Heart right ventricle (tissue), 16 donors: ENCODE results near the gene VPS13A. TPM values are rescaled to one million over a fixed set of nuclear protein-coding genes. Genes with fewer than 3 reads are reported as not detected.

ENCODE experiments used
- ATAC-seq, 8 donors: fragments of 200-7000 bp; cut with Tn5 transposase; one replicate each; pipeline ENCODE4 v1.9.1; 2020; ENCODE audit warnings: mild to moderate bottlenecking in 8 of 8, moderate library complexity in 8 of 8, moderate number of reproducible peaks in 1 of 8
- DNase-seq, 2 donors: peaks; one replicate each; pipeline ENCODE4 v3.0.0-alpha.2; 2020
- H3K27ac ChIP-seq, 10 donors: fragments of 200-600 bp; sonication (generic) in 2 of 10; one replicate each; pipeline versions ENCODE4 v1.5.0 to v1.8.0; 2020 to 2022; ENCODE audit warnings: mild to moderate bottlenecking in 3 of 10
- H3K27me3 ChIP-seq, 7 donors: fragments of 200-600 bp; one replicate each; pipeline ENCODE4 v1.8.0; 2021 to 2022; ENCODE audit warnings: mild to moderate bottlenecking in 2 of 7
- H3K36me3 ChIP-seq, 9 donors: fragments of 200-600 bp; sonication (generic) in 1 of 9; one replicate each; pipeline versions ENCODE4 v1.5.0 to v1.8.0; 2020 to 2022; ENCODE audit warnings: mild to moderate bottlenecking in 2 of 9
- H3K4me1 ChIP-seq, 9 donors: fragments of 200-600 bp; sonication (generic) in 1 of 9; one replicate each; pipeline versions ENCODE4 v1.5.0 to v1.8.0; 2020 to 2022; ENCODE audit warnings: mild to moderate bottlenecking in 4 of 9
- H3K4me3 ChIP-seq, 10 donors: fragments of 200-600 bp; sonication (generic) in 2 of 10; one replicate each; pipeline versions ENCODE4 v1.5.0 to v1.8.0; 2020 to 2022; ENCODE audit warnings: mild to moderate bottlenecking in 7 of 10, moderate library complexity in 2 of 10
- H3K9me3 ChIP-seq, 11 donors: fragments of 200-600 bp in 10 of 11; sonication (generic) in 2 of 11; one replicate each; pipeline versions ENCODE4 v1.5.0 to v1.8.0; 2013 to 2022; ENCODE audit warnings: mild to moderate bottlenecking in 2 of 11, control low read depth in 1 of 11, moderate library complexity in 1 of 11
- CTCF ChIP-seq, 9 donors: fragments of 200-600 bp; sonication (generic) in 2 of 9; IDR thresholded peaks; one replicate each; pipeline versions ENCODE4 v1.5.0 to v1.8.0; 2021 to 2022; ENCODE audit warnings: antibody characterized with exemption in 9 of 9, mild to moderate bottlenecking in 5 of 9, moderate library complexity in 1 of 9
- WGBS, 2 donors: extraction: QIAGEN DNeasy Blood & Tissue Kit; methylation state at CpG; one replicate each; pipeline ENCODE4 v1.1.7; 2013; ENCODE audit warnings: inconsistent platforms in 1 of 2; 5-methylcytosine and 5-hydroxymethylcytosine counted together
- intact Hi-C, 10 donors: fragments of 100-400 bp; cut with DNase I; formaldehyde crosslinking; loops; one replicate each; pipeline versions ENCODE4 v1.11.1 to v1.14.2; 2022
- polyA plus RNA-seq, 2 donors: library from polyadenylated mRNA; stranded (reverse); fragments of 200-250 nt; gene quantifications; one replicate each; pipeline ENCODE4 v1.2.3, GENCODE V29; 2013
- total RNA-seq, 10 donors: library from RNA; stranded (reverse); fragmentation: NEBNext Ultra II Directional in 3 of 10; extraction: Animal tissue kit (Norgen Biotek cat#: 25700) in 3 of 10; gene quantifications; one replicate each; pipeline versions ENCODE4 v1.2.1 to v1.2.4, GENCODE V29; 2021 to 2023
- donor health status: Arrhythmogenic right ventricular cardiomyopathy.
- donor health status: ischemic (EF 13 %, LVEDD 7.1; RV severe dilation, severe dysfunction).
- donor health status: healthy with polysubstance abuse.
- donor health status: DM: no; HTN: yes; CAD: no.
- donor health status: DM: no; HTN: no; CAD: no.
- donor health status: ischemic (EF 25% LVEDD 6.9; RV normal size, moderate dysfunction).
- donor health status: ischemic (EF 25% LVEDD 5.7; RV mildly dilated, moderate dysfunction).
- donor health status: healthy.
- donor health status: DM: yes; HTN: yes; CAD: no.
- donor health status: Ischemic cardiomyopathy.
- donor health status: ischemic (EF 35%, LVEDD 5.7; RV mildly dilated, moderate dysfunction).
- donor health status: nonischemic (EF 11% LVEDD 7.7; RV severe dilation, severe dysfunction).
- donor health status: DM: yes; HTN: yes; CAD: no.
- donor health status: PGD.
- donor health status: ischemic (EF 29% LVEDD 5.4; RV normal size, mild dysfunction).
- donor health status: nonischemic (EF 23%, LVEDD 6.1; RV moderate dilation, normal function).

Gene VPS13A
- total and polyA plus RNA-seq, 12 donors: 6.8 to 53.2 (median 33.6) TPM

GRCh38 chr9:77180056-77180455, 2.7 kb downstream of the VPS13A start:
- no peaks in the 10 kb centered on the region for H3K9me3 ChIP-seq
- ATAC-seq (no peak), DNase-seq (no peak)
- intact Hi-C loops: no loop called here
- no peaks in the 10 kb centered on the region for H3K27me3 ChIP-seq
- peak overlapping the region in 1 of 10 donors; percentile 7 for H3K27ac ChIP-seq
- H3K36me3 ChIP-seq: no peaks in the 10 kb centered on the region
- peaks cover 0 to 38% (median 21%) of the 10 kb centered on the region in 9 donors for H3K4me1 ChIP-seq
- TF ChIP-seq CTCF (IDR thresholded peaks at IDR 0.05): no peak
- no peak overlapping the region for H3K4me3 ChIP-seq

GRCh38 chr9:77183581-77183980, 6.2 kb downstream of the VPS13A start:
- DNase-seq (no peak), ATAC-seq (no peak)
- no peaks in the 10 kb centered on the region for H3K36me3 ChIP-seq
- no peak for TF ChIP-seq CTCF (IDR thresholded peaks at IDR 0.05)
- intact Hi-C loops: no loop called here
- no peak overlapping the region for H3K27ac ChIP-seq
- H3K4me1 ChIP-seq: peaks cover 0 to 28% (median 12%) of the 10 kb centered on the region in 9 donors
- no peaks in the 10 kb centered on the region for H3K27me3 ChIP-seq
- H3K4me3 ChIP-seq: no peak overlapping the region
- no peaks in the 10 kb centered on the region for H3K9me3 ChIP-seq

GRCh38 chr9:77188242-77188641, 10.9 kb downstream of the VPS13A start:
- Histone ChIP-seq H3K4me3 (no peak overlapping the region), H3K27ac (no peak overlapping the region), H3K4me1 (peaks cover 0 to 4% (median 0%) of the 10 kb centered on the region in 9 donors), H3K27me3 (no peaks in the 10 kb centered on the region), H3K36me3 (no peaks in the 10 kb centered on the region), H3K9me3 (peaks cover 0 to 4% (median 0%) of the 10 kb centered on the region in 11 donors)
- TF ChIP-seq CTCF (IDR thresholded peaks at IDR 0.05): no peak
- 96 to 98% methylated on average over 3 of the region's 3 CpGs for WGBS, 2 donors
- DNase-seq: no peak
- ATAC-seq: no peak
- intact Hi-C loops: no loop called here

GRCh38 chr9:77194423-77194822, 17.1 kb downstream of the VPS13A start:
- Histone ChIP-seq H3K27ac (no peak overlapping the region), H3K36me3 (no peaks in the 10 kb centered on the region), H3K4me3 (no peak overlapping the region), H3K27me3 (no peaks in the 10 kb centered on the region), H3K4me1 (no peaks in the 10 kb centered on the region), H3K9me3 (peaks cover 0 to under 1% (median 0%) of the 10 kb centered on the region in 11 donors)
- intact Hi-C loops: no loop called here
- ATAC-seq: peak in 1 of 8 donors; percentile 20
- WGBS, 2 donors: 92 to 100% methylated on average over 2 of the region's 2 CpGs
- TF ChIP-seq CTCF (IDR thresholded peaks at IDR 0.05): no peak
- DNase-seq: no peak
